Fibroblast of mammary gland (primary cell): ENCODE results near the gene KRTAP29-1.
"Not testable (repeated sequence)": the region's sequence is repeated elsewhere in the genome, so short reads cannot be mapped to it uniquely, and the experiment has no call there.

Source experiments
- DNase-seq: peaks from one replicate; pipeline ENCODE4 v3.0.0-alpha.2; 2010; ENCODE audit warnings: low read depth
- H3K4me3 ChIP-seq: 2 replicates; pipeline ENCODE4 v1.5.1; 2011; ENCODE audit warnings: low read depth, mild to moderate bottlenecking, low read length, moderate library complexity; ENCODE audit not compliant: control insufficient read depth
- TF ChIP-seq, protein P1 (sequence below): conservative IDR thresholded peaks from 2 replicates; pipeline ENCODE4 v1.5.1; 2011; ENCODE audit warnings: low read depth, low read length, inconsistent platforms; ENCODE audit not compliant: control insufficient read depth, insufficient read depth

The KRTAP29-1 gene

DNA sequence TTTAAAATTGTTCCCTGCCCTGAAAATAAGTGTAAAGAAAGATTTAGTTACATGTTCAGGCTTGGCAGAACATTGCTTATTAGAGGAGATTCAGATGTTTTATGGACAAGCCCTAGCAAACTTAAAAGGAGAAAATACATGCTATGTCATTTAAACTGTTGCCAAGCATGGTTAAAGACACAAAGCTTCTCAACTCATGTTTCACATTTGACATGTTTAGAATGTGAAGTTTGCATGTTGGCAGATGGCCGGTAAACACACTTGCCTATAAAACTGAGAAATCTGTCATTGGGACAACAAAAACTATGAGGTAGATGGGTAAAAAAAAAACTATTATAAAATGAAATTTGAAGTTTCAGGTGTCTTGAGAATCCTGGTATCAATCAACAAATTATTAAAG lies 5.8 kb downstream of the KRTAP29-1 start:
- TF ChIP-seq, protein P1, sequence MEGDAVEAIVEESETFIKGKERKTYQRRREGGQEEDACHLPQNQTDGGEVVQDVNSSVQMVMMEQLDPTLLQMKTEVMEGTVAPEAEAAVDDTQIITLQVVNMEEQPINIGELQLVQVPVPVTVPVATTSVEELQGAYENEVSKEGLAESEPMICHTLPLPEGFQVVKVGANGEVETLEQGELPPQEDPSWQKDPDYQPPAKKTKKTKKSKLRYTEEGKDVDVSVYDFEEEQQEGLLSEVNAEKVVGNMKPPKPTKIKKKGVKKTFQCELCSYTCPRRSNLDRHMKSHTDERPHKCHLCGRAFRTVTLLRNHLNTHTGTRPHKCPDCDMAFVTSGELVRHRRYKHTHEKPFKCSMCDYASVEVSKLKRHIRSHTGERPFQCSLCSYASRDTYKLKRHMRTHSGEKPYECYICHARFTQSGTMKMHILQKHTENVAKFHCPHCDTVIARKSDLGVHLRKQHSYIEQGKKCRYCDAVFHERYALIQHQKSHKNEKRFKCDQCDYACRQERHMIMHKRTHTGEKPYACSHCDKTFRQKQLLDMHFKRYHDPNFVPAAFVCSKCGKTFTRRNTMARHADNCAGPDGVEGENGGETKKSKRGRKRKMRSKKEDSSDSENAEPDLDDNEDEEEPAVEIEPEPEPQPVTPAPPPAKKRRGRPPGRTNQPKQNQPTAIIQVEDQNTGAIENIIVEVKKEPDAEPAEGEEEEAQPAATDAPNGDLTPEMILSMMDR: no peak
- no peak overlapping the region for H3K4me3 ChIP-seq
- no peak for DNase-seq

DNA sequence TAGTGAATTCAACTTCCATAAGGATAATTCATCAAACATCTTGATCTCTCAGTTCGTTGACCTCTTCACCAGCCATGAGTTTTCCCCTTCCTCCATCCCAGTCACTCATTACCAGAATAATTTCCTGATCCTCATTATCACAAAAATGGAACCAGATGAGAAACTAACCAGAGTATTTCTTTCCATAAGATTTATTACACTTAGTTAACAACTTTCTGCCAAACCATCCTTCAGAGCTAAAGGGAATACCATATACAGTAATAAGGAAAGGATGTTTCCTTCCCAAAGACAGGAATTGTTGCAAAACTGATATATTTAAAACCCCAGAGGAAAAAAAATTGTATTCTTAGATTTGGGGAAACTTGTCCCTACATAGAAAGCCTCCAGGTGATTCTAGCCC lies 8.6 kb downstream of the KRTAP29-1 start:
- TF ChIP-seq, protein P1: no peak
- H3K4me3 ChIP-seq: no peak overlapping the region
- DNase-seq: no peak

DNA sequence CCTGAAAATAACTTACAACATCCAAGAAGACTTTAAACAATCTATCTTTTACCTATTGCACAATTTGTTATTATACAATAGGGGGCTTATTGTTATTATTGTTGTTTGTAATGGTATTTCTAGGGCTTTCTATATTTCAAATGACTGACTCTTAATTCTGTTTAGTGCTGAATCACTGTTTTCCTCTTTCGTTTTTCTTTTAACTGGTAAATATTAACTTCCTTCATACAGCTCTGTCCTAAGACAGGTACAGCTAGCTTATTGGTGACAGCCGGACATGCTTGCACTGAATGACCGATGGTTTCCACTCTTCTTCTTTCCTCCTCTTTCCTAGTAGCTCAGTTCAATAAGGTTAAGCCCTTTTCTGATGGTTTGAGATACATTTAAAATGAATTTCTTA lies 15.6 kb downstream of the KRTAP29-1 start:
- TF ChIP-seq, protein P1: no peak
- DNase-seq: no peak
- H3K4me3 ChIP-seq: no peak overlapping the region

DNA sequence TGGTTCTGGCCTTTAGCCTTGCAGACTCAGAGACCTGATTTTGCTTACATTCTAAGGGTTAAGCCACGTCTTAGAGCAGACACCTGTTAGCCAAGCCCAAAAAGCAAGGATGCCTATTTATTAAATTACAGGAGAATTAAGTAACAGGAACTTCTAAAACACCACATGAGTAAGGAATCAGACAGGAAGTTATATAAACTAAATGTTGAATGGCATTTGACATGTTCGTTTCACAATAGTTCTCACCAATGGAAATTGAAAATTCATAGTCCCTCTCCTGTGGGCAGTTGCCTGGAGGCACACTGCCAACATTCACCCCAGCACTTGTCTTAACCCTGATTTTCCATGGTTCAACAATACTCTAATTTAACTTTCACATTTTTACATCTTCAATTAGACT lies 18.1 kb downstream of the KRTAP29-1 start:
- TF ChIP-seq, protein P1: no peak
- DNase-seq: no peak
- no peak overlapping the region for H3K4me3 ChIP-seq

DNA sequence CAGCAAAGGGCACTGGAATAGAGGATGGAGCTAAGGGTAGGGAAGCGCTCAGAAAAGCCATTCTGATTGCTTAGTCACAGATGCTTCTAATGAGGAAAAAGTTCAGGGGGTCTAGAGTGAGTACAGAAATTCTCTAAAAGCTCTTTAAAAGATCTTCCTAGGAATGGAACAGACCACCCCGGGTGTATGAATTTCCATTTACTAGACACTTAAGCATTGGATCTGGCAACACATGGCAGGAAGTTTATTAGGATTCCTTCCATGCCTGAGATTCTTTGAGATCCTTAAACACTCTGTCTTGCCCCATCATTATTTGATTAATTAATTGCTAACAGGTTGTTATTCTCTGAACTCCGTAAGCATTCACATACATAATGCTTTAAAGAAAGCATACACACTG lies 18.6 kb downstream of the KRTAP29-1 start:
- TF ChIP-seq, protein P1: no peak
- no peak for DNase-seq
- H3K4me3 ChIP-seq: no peak overlapping the region

DNA sequence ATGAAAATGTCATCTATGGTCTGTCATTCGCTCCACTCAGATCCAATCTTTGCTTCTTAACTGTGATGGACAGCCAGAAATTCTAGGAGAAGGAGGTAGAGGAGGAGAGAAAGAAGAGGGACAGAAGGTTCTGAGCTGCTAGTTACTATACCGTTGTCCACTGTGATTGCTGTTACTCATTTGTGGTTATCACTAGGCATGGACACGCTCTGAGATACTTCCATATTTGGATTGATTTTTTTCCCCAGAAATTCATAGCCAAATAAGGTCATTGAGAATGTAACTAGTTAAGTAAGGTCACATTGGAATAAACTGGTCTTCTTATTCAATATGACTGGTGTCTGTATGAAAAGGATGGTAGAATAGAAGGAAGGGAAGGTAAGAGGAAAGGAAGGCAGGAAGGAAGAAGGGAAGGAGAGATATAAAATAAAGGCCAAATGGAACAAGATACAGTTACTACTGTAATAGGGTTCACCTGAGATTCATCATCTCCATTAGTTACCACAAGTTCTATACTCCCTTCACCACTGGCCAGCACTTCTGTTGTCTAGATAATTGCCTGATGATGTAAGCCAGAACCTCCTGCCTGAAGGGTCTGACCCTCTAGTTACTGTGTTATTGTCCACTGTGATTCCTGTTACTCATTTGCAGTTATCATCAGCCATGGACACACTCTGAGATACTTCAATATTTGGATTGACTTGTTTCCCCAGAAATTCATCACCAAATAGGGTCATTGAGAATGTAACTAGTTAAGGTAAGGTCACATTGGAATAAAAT lies 24.3 kb downstream of the KRTAP29-1 start:
- DNase-seq: no peak
- no peak overlapping the region for H3K4me3 ChIP-seq
- TF ChIP-seq, protein P1: no peak

DNA sequence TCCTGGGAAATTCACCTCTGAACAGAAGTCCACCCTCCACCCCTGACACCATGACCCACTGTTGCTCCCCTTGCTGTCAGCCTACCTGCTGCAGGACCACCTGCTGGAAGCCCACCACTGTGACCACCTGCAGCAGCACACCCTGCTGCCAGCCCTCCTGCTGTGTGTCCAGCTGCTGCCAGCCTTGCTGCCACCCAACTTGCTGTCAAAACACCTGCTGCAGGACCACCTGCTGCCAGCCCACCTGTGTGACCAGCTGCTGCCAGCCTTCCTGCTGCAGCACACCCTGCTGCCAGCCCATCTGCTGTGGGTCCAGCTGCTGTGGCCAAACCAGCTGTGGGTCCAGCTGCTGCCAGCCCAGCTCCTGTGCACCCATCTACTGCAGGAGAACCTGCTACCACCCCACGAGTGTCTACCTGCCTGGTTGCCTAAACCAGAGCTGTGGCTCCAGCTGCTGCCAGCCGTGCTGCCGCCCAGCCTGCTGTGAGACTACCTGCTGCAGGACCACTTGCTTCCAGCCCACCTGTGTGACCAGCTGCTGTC lies 26.9 kb downstream of the KRTAP29-1 start, which contains the start of gene KRTAP9-7:
Gene KRTAP9-7, plus strand, starts transcription at position 51 of the 543 bp plus-strand sequence. Its CDS starts 0 bp downstream, at position 51.
- DNase-seq, H3K4me3 ChIP-seq: not testable (repeated sequence)
